K562 (cell line): ENCODE data around the gene NR2F2. TPM values are rescaled to one million over a fixed set of nuclear protein-coding genes. Genes with fewer than 3 reads are reported as not detected.
A peak's percentile ranks its signal among the peaks of the same experiment; 100 is the strongest.

Experiments used
- DMBX1 ChIP-seq: fragments of 250-450 bp; sonication (Bioruptor Pico); IDR thresholded peaks from 2 replicates; pipeline ENCODE4 v1.8.0; 2022; ENCODE audit warnings: inconsistent platforms, mild to moderate bottlenecking, moderate library complexity, borderline replicate concordance
- EZH2 ChIP-seq: IDR thresholded peaks from 2 replicates; pipeline ENCODE4 v1.6.1; 2012; ENCODE audit warnings: low read depth, mild to moderate bottlenecking, inconsistent platforms, low read length, borderline replicate concordance
- FOXA1 ChIP-seq: fragments of 450-650 bp; IDR thresholded peaks from 2 replicates; pipeline ENCODE4 v1.6.1; 2016; ENCODE audit warnings: mild to moderate bottlenecking, borderline replicate concordance
- HDAC1 ChIP-seq, 2 experiments: fragments of 450-650 bp; IDR thresholded peaks; 2 replicates each; pipeline ENCODE4 v1.6.1; 2016 to 2017; ENCODE audit warnings: inconsistent platforms in 1 of 2, mild to moderate bottlenecking in 1 of 2, moderate library complexity in 1 of 2
- IRF2 ChIP-seq: sonication (generic); formaldehyde crosslinking; IDR thresholded peaks from 2 replicates; pipeline ENCODE4 v1.8.1; 2022; ENCODE audit warnings: mild to moderate bottlenecking, missing genetic modification reagents
- NFIX ChIP-seq: fragments of 250-450 bp; sonication (Bioruptor Pico); IDR thresholded peaks from 2 replicates; pipeline ENCODE4 v1.4.0; 2020; ENCODE audit warnings: low read depth, mild to moderate bottlenecking, moderate library complexity
- PHB ChIP-seq: fragments of 250-450 bp; sonication (Bioruptor Pico); IDR thresholded peaks from 2 replicates; pipeline ENCODE4 v1.5.0; 2021
- POLR2AphosphoS5 ChIP-seq: IDR thresholded peaks from 2 replicates; pipeline ENCODE4 v1.6.1; 2011; ENCODE audit warnings: mild to moderate bottlenecking, low read depth, low read length, moderate library complexity; ENCODE audit not compliant: control insufficient read depth, insufficient read depth
- RBFOX2 ChIP-seq: fragments of 200-400 bp; formaldehyde crosslinking; IDR thresholded peaks from 2 replicates; pipeline ENCODE4 v1.6.1; 2017; ENCODE audit warnings: low read depth, mild to moderate bottlenecking, low read length, moderate library complexity
- RNF2 ChIP-seq: sonication (generic); IDR thresholded peaks from 2 replicates; pipeline ENCODE4 v1.6.1; 2016
- SMAD1 ChIP-seq: fragments of 150-350 bp; IDR thresholded peaks from 2 replicates; pipeline ENCODE4 v1.6.1; 2014; ENCODE audit warnings: low read length, low read depth; ENCODE audit not compliant: partially characterized antibody
- SMAD3 ChIP-seq: fragments of 450-650 bp; formaldehyde crosslinking; conservative IDR thresholded peaks from 2 replicates; pipeline ENCODE4 v1.4.0; 2020; ENCODE audit warnings: mild to moderate bottlenecking
- SMC3 ChIP-seq: conservative IDR thresholded peaks from 2 replicates; pipeline ENCODE4 v1.6.1; 2011; ENCODE audit warnings: low read depth, low read length, improper control_type of control experiment; ENCODE audit not compliant: insufficient read depth
- ZKSCAN8 ChIP-seq: fragments of 200-800 bp; sonication (Bioruptor generic); IDR thresholded peaks from 2 replicates; pipeline ENCODE4 v1.6.1; 2016; ENCODE audit warnings: missing genetic modification characterization, missing compliant biosample characterization
- ZNF57 ChIP-seq: fragments of 450-650 bp; formaldehyde crosslinking; IDR thresholded peaks from 2 replicates; pipeline ENCODE4 v1.4.0; 2020; ENCODE audit warnings: mild to moderate bottlenecking, moderate library complexity
- polyA plus RNA-seq, 8 experiments: library from polyadenylated mRNA; depleted of rRNA in 4 of 8; stranded (reverse) in 5 of 8; unstranded in 3 of 8; fragments of >200 nt; fragmentation: Nextera tagmentation in 2 of 8; fragmentation: Illumina TruSeq in 1 of 8; extraction: Ambion mirVana in 2 of 8; extraction: Trizol in 1 of 8; gene quantifications; 2 replicates each; pipeline versions ENCODE4 v1.2.1 to v1.2.3, GENCODE V29; 2011 to 2014; ENCODE audit warnings: inconsistent platforms in 1 of 8, missing spikeins in 1 of 8
- total RNA-seq, 7 experiments: library from RNA; depleted of rRNA in 6 of 7; stranded (reverse); fragments of >200 nt in 6 of 7; fragmentation: Illumina TruSeq in 2 of 7; extraction: Trizol in 2 of 7; gene quantifications; 2 replicates each; pipeline versions ENCODE4 v1.2.1 to v1.2.3, GENCODE V29; 2011 to 2021; ENCODE audit warnings: low replicate concordance in 1 of 7
- TF ChIP-seq, protein P1 (sequence below): sonication (generic); formaldehyde crosslinking; IDR thresholded peaks from 2 replicates; pipeline ENCODE4 v1.8.0; 2022; ENCODE audit warnings: mild to moderate bottlenecking, missing genetic modification reagents, borderline replicate concordance
- TF ChIP-seq, protein P2 (sequence below): fragments of 250-450 bp; sonication (Bioruptor Pico); IDR thresholded peaks from 2 replicates; pipeline ENCODE4 v1.4.0; 2020
- TF ChIP-seq, protein P3 (sequence below), 2 experiments: fragments of 250-450 bp in 1 of 2; fragments of 450-650 bp in 1 of 2; sonication (Bioruptor Pico) in 1 of 2; IDR thresholded peaks; 2 replicates each; pipeline versions ENCODE4 v1.6.1 to v1.8.0; 2016 to 2021; ENCODE audit warnings: mild to moderate bottlenecking in 2 of 2, moderate library complexity in 2 of 2, missing compliant biosample characterization in 1 of 2, missing genetic modification characterization in 1 of 2

The NR2F2 gene
- total and polyA plus RNA-seq, 9 of the 15 experiments (the other 6 are each of a cell fraction or from before 2014, with no cell fraction given): 6.0 to 51.8 (median 11.1) TPM

DNA sequence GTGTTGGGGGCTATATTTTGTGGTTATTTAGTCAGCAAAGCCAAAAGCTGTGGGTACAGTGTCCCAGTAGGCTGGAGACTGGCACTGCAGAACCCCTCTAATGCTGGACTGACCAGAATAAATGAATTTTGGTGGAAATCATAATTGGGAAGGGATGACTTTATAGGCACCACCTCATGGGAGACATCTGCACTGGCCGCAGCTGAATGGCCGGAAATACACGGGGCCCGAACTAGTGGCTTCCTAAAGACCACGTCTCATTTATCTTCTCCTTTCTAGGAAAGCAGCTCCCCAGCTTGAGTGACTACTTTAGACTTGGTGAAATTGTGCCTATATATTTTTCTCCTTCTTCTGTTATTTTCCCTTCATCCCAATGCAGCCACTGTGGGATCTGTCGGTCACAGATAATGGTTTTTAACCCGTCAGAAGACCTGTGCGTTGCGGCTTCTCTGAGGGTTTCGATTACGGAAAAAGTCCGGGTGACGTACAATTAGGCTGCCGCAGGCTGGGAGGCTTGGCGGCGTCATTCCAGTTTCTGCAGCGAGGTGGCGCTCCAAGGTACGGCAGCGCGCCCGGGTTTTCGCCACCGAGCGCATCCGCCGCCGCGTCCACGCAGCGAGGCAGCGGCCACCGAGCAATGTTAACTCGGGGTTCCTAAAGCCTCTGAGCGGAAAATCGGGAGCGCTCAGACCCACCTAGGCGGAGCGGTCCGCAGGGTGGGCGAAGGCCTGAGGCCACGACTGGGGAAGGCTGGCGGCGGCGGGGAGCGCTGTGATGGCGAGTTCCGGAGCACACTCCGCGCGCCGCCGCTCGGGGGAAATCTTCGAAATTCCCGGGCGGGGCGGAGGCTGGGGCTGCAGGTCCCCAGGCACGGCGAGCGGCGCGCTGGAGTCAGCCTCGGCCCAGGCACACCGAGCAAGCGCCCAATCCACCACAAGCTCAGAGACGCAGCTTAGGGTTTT is 26.3 kb downstream of the NR2F2 start (continued):
- TF ChIP-seq, protein P1, sequence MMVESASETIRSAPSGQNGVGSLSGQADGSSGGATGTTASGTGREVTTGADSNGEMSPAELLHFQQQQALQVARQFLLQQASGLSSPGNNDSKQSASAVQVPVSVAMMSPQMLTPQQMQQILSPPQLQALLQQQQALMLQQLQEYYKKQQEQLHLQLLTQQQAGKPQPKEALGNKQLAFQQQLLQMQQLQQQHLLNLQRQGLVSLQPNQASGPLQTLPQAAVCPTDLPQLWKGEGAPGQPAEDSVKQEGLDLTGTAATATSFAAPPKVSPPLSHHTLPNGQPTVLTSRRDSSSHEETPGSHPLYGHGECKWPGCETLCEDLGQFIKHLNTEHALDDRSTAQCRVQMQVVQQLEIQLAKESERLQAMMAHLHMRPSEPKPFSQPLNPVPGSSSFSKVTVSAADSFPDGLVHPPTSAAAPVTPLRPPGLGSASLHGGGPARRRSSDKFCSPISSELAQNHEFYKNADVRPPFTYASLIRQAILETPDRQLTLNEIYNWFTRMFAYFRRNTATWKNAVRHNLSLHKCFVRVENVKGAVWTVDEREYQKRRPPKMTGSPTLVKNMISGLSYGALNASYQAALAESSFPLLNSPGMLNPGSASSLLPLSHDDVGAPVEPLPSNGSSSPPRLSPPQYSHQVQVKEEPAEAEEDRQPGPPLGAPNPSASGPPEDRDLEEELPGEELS (CRISPR knock-in tag): no peak
- TF ChIP-seq PHB (no peak), RBFOX2 (peak; percentile 93), SMAD1 (no peak), FOXA1 (no peak), EZH2 (no peak), IRF2 (CRISPR knock-in tag) (no peak), HDAC1 (IDR thresholded peaks at IDR 0.05) (peak in 1 of 2 experiments; percentile 90; a peak in 2 of 4 replicates), RNF2 (no peak), ZKSCAN8 (CRISPR knock-in tag) (no peak), SMC3 (peak; percentile 50), ZNF57 (CRISPR knock-in tag) (no peak), DMBX1 (CRISPR knock-in tag) (no peak), POLR2AphosphoS5 (peak; percentile 45), NFIX (CRISPR knock-in tag) (no peak), SMAD3 (CRISPR knock-in tag) (0 out of 2 replicates have a peak, but pooled peaks have one; percentile 21)
- TF ChIP-seq, protein P2, sequence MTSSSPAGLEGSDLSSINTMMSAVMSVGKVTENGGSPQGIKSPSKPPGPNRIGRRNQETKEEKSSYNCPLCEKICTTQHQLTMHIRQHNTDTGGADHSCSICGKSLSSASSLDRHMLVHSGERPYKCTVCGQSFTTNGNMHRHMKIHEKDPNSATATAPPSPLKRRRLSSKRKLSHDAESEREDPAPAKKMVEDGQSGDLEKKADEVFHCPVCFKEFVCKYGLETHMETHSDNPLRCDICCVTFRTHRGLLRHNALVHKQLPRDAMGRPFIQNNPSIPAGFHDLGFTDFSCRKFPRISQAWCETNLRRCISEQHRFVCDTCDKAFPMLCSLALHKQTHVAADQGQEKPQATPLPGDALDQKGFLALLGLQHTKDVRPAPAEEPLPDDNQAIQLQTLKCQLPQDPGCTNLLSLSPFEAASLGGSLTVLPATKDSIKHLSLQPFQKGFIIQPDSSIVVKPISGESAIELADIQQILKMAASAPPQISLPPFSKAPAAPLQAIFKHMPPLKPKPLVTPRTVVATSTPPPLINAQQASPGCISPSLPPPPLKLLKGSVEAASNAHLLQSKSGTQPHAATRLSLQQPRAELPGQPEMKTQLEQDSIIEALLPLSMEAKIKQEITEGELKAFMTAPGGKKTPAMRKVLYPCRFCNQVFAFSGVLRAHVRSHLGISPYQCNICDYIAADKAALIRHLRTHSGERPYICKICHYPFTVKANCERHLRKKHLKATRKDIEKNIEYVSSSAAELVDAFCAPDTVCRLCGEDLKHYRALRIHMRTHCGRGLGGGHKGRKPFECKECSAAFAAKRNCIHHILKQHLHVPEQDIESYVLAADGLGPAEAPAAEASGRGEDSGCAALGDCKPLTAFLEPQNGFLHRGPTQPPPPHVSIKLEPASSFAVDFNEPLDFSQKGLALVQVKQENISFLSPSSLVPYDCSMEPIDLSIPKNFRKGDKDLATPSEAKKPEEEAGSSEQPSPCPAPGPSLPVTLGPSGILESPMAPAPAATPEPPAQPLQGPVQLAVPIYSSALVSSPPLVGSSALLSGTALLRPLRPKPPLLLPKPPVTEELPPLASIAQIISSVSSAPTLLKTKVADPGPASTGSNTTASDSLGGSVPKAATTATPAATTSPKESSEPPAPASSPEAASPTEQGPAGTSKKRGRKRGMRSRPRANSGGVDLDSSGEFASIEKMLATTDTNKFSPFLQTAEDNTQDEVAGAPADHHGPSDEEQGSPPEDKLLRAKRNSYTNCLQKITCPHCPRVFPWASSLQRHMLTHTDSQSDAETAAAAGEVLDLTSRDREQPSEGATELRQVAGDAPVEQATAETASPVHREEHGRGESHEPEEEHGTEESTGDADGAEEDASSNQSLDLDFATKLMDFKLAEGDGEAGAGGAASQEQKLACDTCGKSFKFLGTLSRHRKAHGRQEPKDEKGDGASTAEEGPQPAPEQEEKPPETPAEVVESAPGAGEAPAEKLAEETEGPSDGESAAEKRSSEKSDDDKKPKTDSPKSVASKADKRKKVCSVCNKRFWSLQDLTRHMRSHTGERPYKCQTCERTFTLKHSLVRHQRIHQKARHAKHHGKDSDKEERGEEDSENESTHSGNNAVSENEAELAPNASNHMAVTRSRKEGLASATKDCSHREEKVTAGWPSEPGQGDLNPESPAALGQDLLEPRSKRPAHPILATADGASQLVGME: peak; percentile 82; the same call in 1 of the 2 replicates
- TF ChIP-seq, protein P3, sequence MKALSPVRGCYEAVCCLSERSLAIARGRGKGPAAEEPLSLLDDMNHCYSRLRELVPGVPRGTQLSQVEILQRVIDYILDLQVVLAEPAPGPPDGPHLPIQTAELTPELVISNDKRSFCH (CRISPR knock-in tag; IDR thresholded peaks at IDR 0.05): no peak
- TF ChIP-seq, protein P3 (tag; IDR thresholded peaks at IDR 0.05): peak; percentile 34
